SK-N-SH (cell line): ENCODE results near the gene HFE. TPM values are rescaled to one million over a fixed set of nuclear protein-coding genes. Genes with fewer than 3 reads are reported as not detected.

Source experiments
- CTCF ChIA-PET: fragments of 300-600, 350-600 bp; formaldehyde crosslinking; extraction: SDS; loops from one replicate; lab custom pipeline; 2021; lab: Yijun Ruan, JAX
- POLR2A ChIA-PET: fragments of 350-600 bp; sonication (Branson Sonifier 250); formaldehyde crosslinking; extraction: SDS; loops from one replicate; lab custom pipeline; 2020; ENCODE audit warnings: antibody characterized with exemption, inconsistent platforms; lab: Yijun Ruan, JAX
- DNase-seq: peaks from one replicate; pipeline ENCODE4 v3.0.0; 2012
- H2AFZ ChIP-seq: fragments of 200-600 bp; sonication (generic); 2 replicates; pipeline ENCODE4 v1.8.1; 2016; ENCODE audit warnings: antibody characterized with exemption, mild to moderate bottlenecking, low read depth
- H3F3A ChIP-seq: fragments of 200-600 bp; sonication (generic); replicated peaks from 2 replicates; pipeline ENCODE3; 2016; ENCODE audit warnings: antibody characterized with exemption, mild to moderate bottlenecking; ENCODE audit not compliant: insufficient read depth
- H3K27ac ChIP-seq, 2 experiments: fragments of 200-500 bp in 1 of 2; fragments of 200-600 bp in 1 of 2; sonication (Bioruptor generic) in 1 of 2; sonication (generic), shearing (Covaris generic) in 1 of 2; 2 replicates each; pipeline versions ENCODE4 v1.5.1 to v1.6.1; 2014 to 2016; ENCODE audit warnings: low read depth in 2 of 2, inconsistent platforms in 1 of 2, low read length in 1 of 2, mild to moderate bottlenecking in 1 of 2, mixed read lengths in 1 of 2
- H3K27me3 ChIP-seq: fragments of 200-600 bp; sonication (generic), shearing (Covaris generic); 2 replicates; pipeline ENCODE4 v1.6.1; 2016; ENCODE audit warnings: mixed run types; ENCODE audit not compliant: insufficient read depth
- H3K36me3 ChIP-seq, 2 experiments: fragments of 200-500 bp in 1 of 2; fragments of 200-600 bp in 1 of 2; sonication (Bioruptor generic) in 1 of 2; sonication (generic) in 1 of 2; replicated peaks in 1 of 2; 2 replicates each; pipeline versions ENCODE3 to v1.5.1; 2014 to 2016; ENCODE audit warnings: low read length in 1 of 2, mild to moderate bottlenecking in 1 of 2; ENCODE audit not compliant: insufficient read depth in 2 of 2, control insufficient read depth in 1 of 2
- H3K4me1 ChIP-seq, 2 experiments: fragments of 200-500 bp in 1 of 2; fragments of 200-600 bp in 1 of 2; sonication (Bioruptor generic) in 1 of 2; sonication (generic), shearing (Covaris generic) in 1 of 2; 2 replicates each; pipeline versions ENCODE4 v1.5.1 to v1.6.1; 2014 to 2016; ENCODE audit warnings: low read depth in 1 of 2, low read length in 1 of 2, mixed run types in 1 of 2; ENCODE audit not compliant: insufficient read depth in 2 of 2, control insufficient read depth in 1 of 2
- H3K4me2 ChIP-seq: fragments of 200-600 bp; sonication (generic), shearing (Covaris generic); 2 replicates; pipeline ENCODE4 v1.6.1; 2017; ENCODE audit warnings: mixed run types
- H3K4me3 ChIP-seq, 2 experiments: fragments of 200-500 bp in 1 of 2; fragments of 200-600 bp in 1 of 2; sonication (Bioruptor generic) in 1 of 2; sonication (generic), shearing (Covaris generic) in 1 of 2; 2 replicates each; pipeline versions ENCODE4 v1.5.1 to v1.8.1; 2014 to 2016; ENCODE audit warnings: low read depth in 2 of 2, inconsistent platforms in 1 of 2, low read length in 1 of 2, mild to moderate bottlenecking in 1 of 2, mixed read lengths in 1 of 2, moderate library complexity in 1 of 2
- H3K79me2 ChIP-seq: fragments of 200-600 bp; sonication (generic); 2 replicates; pipeline ENCODE4 v1.8.1; 2017; ENCODE audit warnings: mild to moderate bottlenecking; ENCODE audit not compliant: insufficient read depth
- H3K9ac ChIP-seq: fragments of 200-600 bp; sonication (generic); 2 replicates; pipeline ENCODE4 v1.6.1; 2017; ENCODE audit warnings: mixed run types
- H3K9me2 ChIP-seq: fragments of 200-600 bp; sonication (generic); 2 replicates; pipeline ENCODE4 v1.6.1; 2017; ENCODE audit warnings: mixed run types
- H3K9me3 ChIP-seq: fragments of 200-600 bp; sonication (generic); 2 replicates; pipeline ENCODE4 v1.6.1; 2017; ENCODE audit warnings: mixed run types, mild to moderate bottlenecking, moderate library complexity
- H4K20me1 ChIP-seq: fragments of 200-600 bp; sonication (generic); 2 replicates; pipeline ENCODE4 v1.6.1; 2017; ENCODE audit warnings: mild to moderate bottlenecking, mixed run types; ENCODE audit not compliant: insufficient read depth
- FOXM1 ChIP-seq: IDR thresholded peaks from 2 replicates; pipeline ENCODE4 v1.4.0; 2012; ENCODE audit warnings: low read depth, mild to moderate bottlenecking
- GABPA ChIP-seq: IDR thresholded peaks from 2 replicates; pipeline ENCODE4 v1.4.0; 2012; ENCODE audit warnings: low read depth, mild to moderate bottlenecking
- GATA2 ChIP-seq: sonication (generic); formaldehyde crosslinking; IDR thresholded peaks from 2 replicates; pipeline ENCODE4 v1.5.0; 2020; ENCODE audit warnings: mild to moderate bottlenecking, missing genetic modification reagents
- IRF3 ChIP-seq: fragments of 150-350 bp; IDR thresholded peaks from 2 replicates; pipeline ENCODE4 v1.6.1; 2016; ENCODE audit warnings: mild to moderate bottlenecking, low read depth, low read length
- NFIC ChIP-seq: IDR thresholded peaks from 2 replicates; pipeline ENCODE4 v1.4.0; 2012; ENCODE audit warnings: borderline replicate concordance
- RAD21 ChIP-seq: IDR thresholded peaks from 2 replicates; pipeline ENCODE4 v1.6.1; 2012; ENCODE audit warnings: mild to moderate bottlenecking, low read length
- RCOR1 ChIP-seq: fragments of 150-350 bp; IDR thresholded peaks from 2 replicates; pipeline ENCODE4 v1.6.1; 2017; ENCODE audit warnings: antibody characterized with exemption, low read length
- REST ChIP-seq: IDR thresholded peaks from 2 replicates; pipeline ENCODE4 v1.6.1; 2012; ENCODE audit warnings: mild to moderate bottlenecking, low read depth, low read length, moderate library complexity
- RFX5 ChIP-seq: IDR thresholded peaks from 2 replicates; pipeline ENCODE4 v1.6.1; 2012; ENCODE audit warnings: mild to moderate bottlenecking, improper control_type of control experiment, low read length
- TAF1 ChIP-seq: IDR thresholded peaks from 2 replicates; pipeline ENCODE4 v1.6.1; 2012; ENCODE audit warnings: low read depth, mild to moderate bottlenecking, low read length, moderate library complexity, borderline replicate concordance
- TCF12 ChIP-seq: IDR thresholded peaks from 2 replicates; pipeline ENCODE4 v1.4.0; 2012
- YY1 ChIP-seq: IDR thresholded peaks from 2 replicates; pipeline ENCODE4 v1.4.0; 2012; ENCODE audit warnings: low read depth, mild to moderate bottlenecking
- WGBS: methylation state at CpG from one replicate; pipeline ENCODE4 v1.1.6; 2017; ENCODE audit warnings: low lambda C conversion rate; 5-methylcytosine and 5-hydroxymethylcytosine counted together
- polyA plus RNA-seq, 3 experiments: library from polyadenylated mRNA; depleted of rRNA; stranded (reverse); fragments of >200 nt; gene quantifications; 2 replicates each; pipeline ENCODE4 v1.2.3, GENCODE V29; 2012
- TF ChIP-seq, protein P1 (sequence below): IDR thresholded peaks from 2 replicates; pipeline ENCODE4; 2012
- TF ChIP-seq, protein P2 (sequence below): IDR thresholded peaks from 2 replicates; pipeline ENCODE4 v1.4.0; 2012; ENCODE audit warnings: low read depth, borderline replicate concordance

Gene HFE
- polyA plus RNA-seq, 1 of the 3 experiments (the other 2 are of a cell fraction) = not detected

DNA sequence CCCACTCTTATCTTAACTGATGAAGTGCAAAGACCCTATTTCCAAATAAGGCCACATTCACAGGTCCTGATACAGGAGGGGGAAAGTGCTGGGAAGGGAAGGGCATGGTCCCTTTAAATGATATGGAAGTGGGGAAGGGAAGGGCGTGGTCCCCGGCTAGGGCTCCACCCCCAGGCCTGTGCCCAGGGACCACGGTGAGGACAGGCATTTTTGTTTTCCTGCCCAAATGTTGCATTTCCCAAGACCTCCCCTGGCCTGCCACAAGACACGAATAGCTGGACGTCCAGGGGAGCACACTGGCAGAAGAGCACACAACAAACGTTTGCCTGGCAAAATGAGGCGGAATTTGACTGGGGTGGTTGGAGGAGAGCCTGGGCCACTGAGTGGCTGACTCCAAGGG, 16.1 kb upstream of the HFE start:
- H3K9me3 ChIP-seq = no peaks in the 10 kb centered on the region
- CTCF ChIA-PET = interaction anchor here (0.8 to 20.2 kb wide), 2 partner anchors 8 to 24 kb away, joined by 3 to 660 read pairs; partner anchors contain the start of gene HFE
- TF ChIP-seq FOXM1 (no peak), REST (no peak), NFIC (no peak), YY1 (no peak), TAF1 (no peak), GATA2 (no peak), TCF12 (no peak), IRF3 (no peak), GABPA (no peak), RFX5 (no peak), RCOR1 (no peak), RAD21 (no peak)
- TF ChIP-seq, protein P1, sequence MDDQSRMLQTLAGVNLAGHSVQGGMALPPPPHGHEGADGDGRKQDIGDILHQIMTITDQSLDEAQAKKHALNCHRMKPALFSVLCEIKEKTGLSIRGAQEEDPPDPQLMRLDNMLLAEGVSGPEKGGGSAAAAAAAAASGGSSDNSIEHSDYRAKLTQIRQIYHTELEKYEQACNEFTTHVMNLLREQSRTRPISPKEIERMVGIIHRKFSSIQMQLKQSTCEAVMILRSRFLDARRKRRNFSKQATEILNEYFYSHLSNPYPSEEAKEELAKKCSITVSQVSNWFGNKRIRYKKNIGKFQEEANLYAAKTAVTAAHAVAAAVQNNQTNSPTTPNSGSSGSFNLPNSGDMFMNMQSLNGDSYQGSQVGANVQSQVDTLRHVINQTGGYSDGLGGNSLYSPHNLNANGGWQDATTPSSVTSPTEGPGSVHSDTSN = no peak
- TF ChIP-seq, protein P2, sequence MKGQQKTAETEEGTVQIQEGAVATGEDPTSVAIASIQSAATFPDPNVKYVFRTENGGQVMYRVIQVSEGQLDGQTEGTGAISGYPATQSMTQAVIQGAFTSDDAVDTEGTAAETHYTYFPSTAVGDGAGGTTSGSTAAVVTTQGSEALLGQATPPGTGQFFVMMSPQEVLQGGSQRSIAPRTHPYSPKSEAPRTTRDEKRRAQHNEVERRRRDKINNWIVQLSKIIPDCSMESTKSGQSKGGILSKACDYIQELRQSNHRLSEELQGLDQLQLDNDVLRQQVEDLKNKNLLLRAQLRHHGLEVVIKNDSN = no peak
- TF ChIP-seq, all 33 proteins: peak for 0
- no peak overlapping the region for H2AFZ ChIP-seq
- H3K9ac ChIP-seq = no peak overlapping the region
- no peak overlapping the region for H3K27ac ChIP-seq
- no peaks in the 10 kb centered on the region for H3K79me2 ChIP-seq
- no peak for DNase-seq
- H3F3A ChIP-seq = no peaks in the 10 kb centered on the region
- no peak overlapping the region for H3K4me2 ChIP-seq
- no peaks in the 10 kb centered on the region for H4K20me1 ChIP-seq
- no peaks in the 10 kb centered on the region for H3K4me1 ChIP-seq
- no peaks in the 10 kb centered on the region for H3K27me3 ChIP-seq
- H3K9me2 ChIP-seq = no peaks in the 10 kb centered on the region
- no peaks in the 10 kb centered on the region for H3K36me3 ChIP-seq
- H3K4me3 ChIP-seq = no peak overlapping the region
- POLR2A ChIA-PET = no interaction called here
- 63% methylated on average over 7 of the region's 7 CpGs for WGBS
